AG09319 (cell line): ENCODE results near the gene SLC25A30.
"Not testable (repeated sequence)": the region's sequence is repeated elsewhere in the genome, so short reads cannot be mapped to it uniquely, and the experiment has no call there.

Source experiments
- DNase-seq: peaks from one replicate; pipeline ENCODE4 v3.0.0-alpha.2; 2010; ENCODE audit warnings: low read depth; ENCODE audit errors: extremely low read depth
- TF ChIP-seq, protein P1 (sequence below): IDR thresholded peaks from 2 replicates; pipeline ENCODE4 v1.5.1; 2011; ENCODE audit warnings: low read depth, mild to moderate bottlenecking, inconsistent platforms, low read length, moderate library complexity

SLC25A30 gene

DNA sequence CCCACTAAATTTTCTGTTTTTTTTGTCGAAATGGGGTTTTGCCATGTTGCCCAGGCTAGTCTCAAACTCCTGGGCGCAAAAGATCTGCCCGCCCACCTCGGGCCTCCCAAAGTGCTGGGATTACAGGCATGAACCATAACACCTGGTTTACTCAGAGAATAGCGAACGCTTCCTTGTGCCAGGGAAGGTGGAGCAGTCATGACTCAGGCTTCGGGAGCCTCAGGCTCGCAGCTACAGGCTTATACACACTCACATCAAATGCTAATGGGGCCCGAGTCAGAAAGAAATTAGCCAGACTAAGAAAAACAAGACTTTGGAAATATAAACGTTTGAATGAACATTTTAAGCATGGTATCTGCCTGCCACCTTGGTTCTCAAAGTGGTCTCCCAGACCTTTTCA, 66.1 kb downstream of the SLC25A30 start:
- no peak for DNase-seq
- TF ChIP-seq, protein P1, sequence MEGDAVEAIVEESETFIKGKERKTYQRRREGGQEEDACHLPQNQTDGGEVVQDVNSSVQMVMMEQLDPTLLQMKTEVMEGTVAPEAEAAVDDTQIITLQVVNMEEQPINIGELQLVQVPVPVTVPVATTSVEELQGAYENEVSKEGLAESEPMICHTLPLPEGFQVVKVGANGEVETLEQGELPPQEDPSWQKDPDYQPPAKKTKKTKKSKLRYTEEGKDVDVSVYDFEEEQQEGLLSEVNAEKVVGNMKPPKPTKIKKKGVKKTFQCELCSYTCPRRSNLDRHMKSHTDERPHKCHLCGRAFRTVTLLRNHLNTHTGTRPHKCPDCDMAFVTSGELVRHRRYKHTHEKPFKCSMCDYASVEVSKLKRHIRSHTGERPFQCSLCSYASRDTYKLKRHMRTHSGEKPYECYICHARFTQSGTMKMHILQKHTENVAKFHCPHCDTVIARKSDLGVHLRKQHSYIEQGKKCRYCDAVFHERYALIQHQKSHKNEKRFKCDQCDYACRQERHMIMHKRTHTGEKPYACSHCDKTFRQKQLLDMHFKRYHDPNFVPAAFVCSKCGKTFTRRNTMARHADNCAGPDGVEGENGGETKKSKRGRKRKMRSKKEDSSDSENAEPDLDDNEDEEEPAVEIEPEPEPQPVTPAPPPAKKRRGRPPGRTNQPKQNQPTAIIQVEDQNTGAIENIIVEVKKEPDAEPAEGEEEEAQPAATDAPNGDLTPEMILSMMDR = no peak

DNA sequence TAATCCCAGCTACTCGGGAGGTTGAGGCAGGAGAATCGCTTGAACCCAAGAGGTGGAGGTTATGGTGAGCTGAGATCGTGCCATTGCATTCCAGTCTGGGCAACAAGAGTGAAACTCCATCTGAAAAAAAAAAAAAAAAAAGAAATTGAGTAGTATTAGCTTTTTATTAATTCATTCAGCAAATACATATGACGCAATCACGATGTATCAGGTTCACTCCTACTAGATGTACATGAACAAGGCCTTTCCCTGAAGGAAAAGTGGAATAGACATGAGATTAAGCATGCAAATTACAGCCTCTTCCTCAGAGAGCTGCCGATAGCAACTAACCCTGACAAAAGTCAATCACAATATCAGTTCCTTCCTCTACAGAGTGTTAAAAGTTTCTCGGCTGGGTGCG, 68.0 kb downstream of the SLC25A30 start:
- TF ChIP-seq, protein P1 = no peak
- DNase-seq = no peak

DNA sequence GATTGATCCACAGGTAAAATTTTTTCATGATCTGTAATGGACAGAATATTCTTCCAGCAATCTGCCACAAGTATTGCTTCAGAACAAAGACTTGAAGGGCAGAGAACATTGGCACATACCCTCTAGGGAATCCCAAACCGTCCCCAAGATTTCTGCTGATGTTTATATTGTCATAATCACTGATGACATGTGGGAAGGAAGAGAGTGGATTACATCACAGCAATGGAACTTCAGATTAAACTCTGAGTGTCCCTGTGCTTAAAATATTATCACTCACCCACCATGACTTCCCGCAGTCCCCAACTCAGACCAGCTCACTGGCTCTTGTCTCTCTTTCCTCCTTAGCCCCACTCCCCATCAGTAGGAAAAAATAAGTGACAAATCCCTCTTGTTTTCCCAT, 68.7 kb downstream of the SLC25A30 start:
- DNase-seq = no peak
- TF ChIP-seq, protein P1 = no peak

DNA sequence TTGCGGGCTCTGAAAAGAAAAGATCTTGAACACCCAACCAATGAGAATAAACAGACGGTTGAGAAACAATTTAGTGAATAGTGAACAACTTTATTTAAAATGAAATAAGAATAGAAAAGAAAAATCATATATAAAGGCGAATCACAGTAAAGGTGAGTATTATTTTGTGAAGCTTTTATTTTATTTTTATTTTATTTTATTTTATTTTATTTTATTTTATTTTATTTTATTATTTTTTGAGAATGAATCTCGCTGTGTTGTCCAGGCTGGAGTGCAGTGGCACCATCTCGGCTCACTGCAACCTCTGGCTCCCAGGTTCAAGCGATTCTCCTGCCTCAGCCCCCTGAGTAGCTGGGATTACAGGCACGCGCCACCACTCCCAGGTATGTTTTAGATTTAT, 74.1 kb downstream of the SLC25A30 start:
- not testable (repeated sequence) for DNase-seq
